ENCODE measurements around the gene BNIPL.

- TF ChIP-seq POLR2A (IDR thresholded peaks at IDR 0.05) = no peak
- TF ChIP-seq CTCF (IDR thresholded peaks at IDR 0.05) = no peak
Measured at GRCh38 chr1:151012684-151013471, 23.5 kb upstream of the BNIPL start.
